Kidney epithelial cell (primary cell): ENCODE measurements around the gene TCF7L2. TPM values are rescaled to one million over a fixed set of nuclear protein-coding genes. Genes with fewer than 3 reads are reported as not detected.

Source experiments
- DNase-seq: peaks from one replicate; pipeline ENCODE4 v3.0.0-alpha.2; 2010; ENCODE audit warnings: low read depth
- H3K27me3 ChIP-seq: 2 replicates; pipeline ENCODE4 v1.6.0; 2011; ENCODE audit warnings: low read length; ENCODE audit not compliant: control insufficient read depth, insufficient read depth
- H3K36me3 ChIP-seq: 2 replicates; pipeline ENCODE4 v1.5.1; 2011; ENCODE audit warnings: low read length; ENCODE audit not compliant: control insufficient read depth, insufficient read depth
- H3K4me3 ChIP-seq: 2 replicates; pipeline ENCODE4 v1.5.1; 2011; ENCODE audit warnings: low read depth, mild to moderate bottlenecking, control low read depth, low read length
- total RNA-seq: library from RNA; depleted of rRNA; stranded (reverse); fragments of >200 nt; gene quantifications from 2 replicates; pipeline ENCODE4 v1.2.3, GENCODE V29; 2015
- TF ChIP-seq, protein P1 (sequence below): IDR thresholded peaks from 2 replicates; pipeline ENCODE4 v1.5.1; 2011; ENCODE audit warnings: mild to moderate bottlenecking, moderate library complexity, low read length, control low read depth, inconsistent platforms; ENCODE audit not compliant: insufficient read depth, poor library complexity, severe bottlenecking

The TCF7L2 gene
- total RNA-seq, 1 donor from 2014 or later, result 3.4 TPM

DNA sequence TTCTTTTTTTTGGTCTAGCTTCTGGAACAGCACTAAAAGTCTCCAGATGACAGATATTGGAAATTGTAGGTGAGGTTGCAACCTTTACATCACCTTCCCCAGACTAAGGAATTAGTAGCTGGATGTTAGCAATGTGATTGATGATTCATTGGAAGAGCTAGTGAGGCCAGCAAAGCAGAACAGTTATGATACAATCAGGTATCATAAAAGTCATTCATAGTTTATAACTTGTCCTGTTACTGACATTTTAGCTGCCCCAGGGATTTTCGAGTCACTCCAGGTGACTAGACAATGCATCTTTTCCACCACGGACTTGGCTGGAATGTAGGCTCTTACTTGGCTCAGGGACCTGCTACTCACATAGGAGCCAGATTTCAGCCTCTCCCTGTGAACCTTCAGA lies 15.9 kb upstream of the TCF7L2 start:
- TF ChIP-seq, protein P1, sequence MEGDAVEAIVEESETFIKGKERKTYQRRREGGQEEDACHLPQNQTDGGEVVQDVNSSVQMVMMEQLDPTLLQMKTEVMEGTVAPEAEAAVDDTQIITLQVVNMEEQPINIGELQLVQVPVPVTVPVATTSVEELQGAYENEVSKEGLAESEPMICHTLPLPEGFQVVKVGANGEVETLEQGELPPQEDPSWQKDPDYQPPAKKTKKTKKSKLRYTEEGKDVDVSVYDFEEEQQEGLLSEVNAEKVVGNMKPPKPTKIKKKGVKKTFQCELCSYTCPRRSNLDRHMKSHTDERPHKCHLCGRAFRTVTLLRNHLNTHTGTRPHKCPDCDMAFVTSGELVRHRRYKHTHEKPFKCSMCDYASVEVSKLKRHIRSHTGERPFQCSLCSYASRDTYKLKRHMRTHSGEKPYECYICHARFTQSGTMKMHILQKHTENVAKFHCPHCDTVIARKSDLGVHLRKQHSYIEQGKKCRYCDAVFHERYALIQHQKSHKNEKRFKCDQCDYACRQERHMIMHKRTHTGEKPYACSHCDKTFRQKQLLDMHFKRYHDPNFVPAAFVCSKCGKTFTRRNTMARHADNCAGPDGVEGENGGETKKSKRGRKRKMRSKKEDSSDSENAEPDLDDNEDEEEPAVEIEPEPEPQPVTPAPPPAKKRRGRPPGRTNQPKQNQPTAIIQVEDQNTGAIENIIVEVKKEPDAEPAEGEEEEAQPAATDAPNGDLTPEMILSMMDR, result no peak
- Histone ChIP-seq H3K36me3 (no peaks in the 10 kb centered on the region), H3K27me3 (no peaks in the 10 kb centered on the region), H3K4me3 (no peak overlapping the region)
- DNase-seq, result no peak

DNA sequence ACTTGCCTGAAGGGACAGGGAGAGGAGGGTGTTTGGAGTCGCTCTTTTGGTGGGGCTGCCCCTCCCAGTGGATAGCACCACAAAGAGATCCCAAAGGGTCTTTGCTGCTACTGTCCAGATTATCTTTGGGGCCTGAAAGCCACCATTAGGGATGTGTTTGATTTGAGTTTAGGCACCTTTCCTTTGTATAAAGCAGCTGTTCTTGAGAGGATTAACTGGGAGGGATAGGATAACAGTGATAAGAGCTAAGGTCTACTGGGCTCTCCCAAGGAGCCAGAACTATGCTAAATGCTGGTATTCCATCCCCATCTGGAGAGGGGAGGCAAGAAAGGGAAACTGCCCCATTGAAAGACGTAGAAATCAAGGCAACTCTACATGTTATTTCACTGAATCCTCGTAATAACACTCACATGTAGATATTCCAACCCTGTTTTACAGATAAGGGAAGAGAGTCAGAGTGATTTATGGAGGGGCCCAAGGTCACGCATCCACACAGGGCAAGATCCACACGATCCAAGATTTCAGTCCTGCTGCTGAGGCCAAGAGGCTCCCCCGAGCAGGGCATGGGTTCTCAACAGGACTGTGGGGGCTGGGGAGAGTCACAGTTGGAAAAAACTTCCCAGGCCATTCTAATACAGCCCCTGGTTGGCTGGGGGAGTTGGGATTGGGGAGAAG lies 11.1 kb upstream of the TCF7L2 start:
- no peaks in the 10 kb centered on the region for H3K27me3 ChIP-seq
- TF ChIP-seq, protein P1, result no peak
- H3K36me3 ChIP-seq, result no peaks in the 10 kb centered on the region
- no peak overlapping the region for H3K4me3 ChIP-seq
- DNase-seq, result no peak

DNA sequence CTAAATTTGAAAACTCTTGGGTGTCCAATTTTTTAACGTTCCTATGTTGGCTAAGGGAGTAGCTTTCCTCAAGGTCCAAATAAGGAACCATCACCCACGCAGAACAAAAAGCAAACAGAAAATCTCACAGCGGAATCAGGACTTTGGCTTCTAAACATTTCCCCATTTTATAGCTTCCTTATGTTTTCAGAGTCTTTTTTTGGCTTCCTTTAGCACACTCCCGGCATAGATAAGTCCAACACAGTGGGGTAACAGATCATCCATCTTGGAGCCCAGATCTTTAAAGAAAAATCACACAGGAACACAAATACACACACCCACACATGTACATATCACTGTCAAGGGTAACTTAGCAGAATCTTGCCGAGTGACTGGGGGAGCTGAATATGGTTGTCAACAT lies 4.2 kb upstream of the TCF7L2 start:
- Histone ChIP-seq H3K4me3 (no peak overlapping the region), H3K36me3 (no peaks in the 10 kb centered on the region), H3K27me3 (no peaks in the 10 kb centered on the region)
- TF ChIP-seq, protein P1, result no peak
- DNase-seq, result no peak

DNA sequence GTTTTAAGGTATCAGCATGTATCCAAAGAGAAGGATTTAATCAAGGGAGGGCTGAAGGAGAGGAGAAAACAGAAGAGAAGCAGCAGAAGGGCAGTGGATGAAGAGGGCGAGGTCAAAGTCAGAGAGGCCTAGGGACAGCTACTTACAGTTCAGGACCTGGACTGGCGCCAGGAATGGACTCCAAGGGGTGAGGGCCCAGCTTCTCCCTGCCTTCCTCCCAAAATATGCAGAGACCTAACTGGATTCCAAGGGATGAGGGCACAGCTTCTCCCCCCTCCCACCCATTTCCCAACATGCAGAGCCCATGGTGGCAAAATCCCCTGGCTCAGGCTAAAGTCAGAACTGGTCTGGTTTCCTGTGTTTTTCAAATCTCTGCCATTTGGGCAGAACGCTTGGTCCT lies 3.4 kb upstream of the TCF7L2 start:
- H3K4me3 ChIP-seq, result no peak overlapping the region
- H3K36me3 ChIP-seq, result no peaks in the 10 kb centered on the region
- no peaks in the 10 kb centered on the region for H3K27me3 ChIP-seq
- no peak for DNase-seq
- TF ChIP-seq, protein P1, result no peak

DNA sequence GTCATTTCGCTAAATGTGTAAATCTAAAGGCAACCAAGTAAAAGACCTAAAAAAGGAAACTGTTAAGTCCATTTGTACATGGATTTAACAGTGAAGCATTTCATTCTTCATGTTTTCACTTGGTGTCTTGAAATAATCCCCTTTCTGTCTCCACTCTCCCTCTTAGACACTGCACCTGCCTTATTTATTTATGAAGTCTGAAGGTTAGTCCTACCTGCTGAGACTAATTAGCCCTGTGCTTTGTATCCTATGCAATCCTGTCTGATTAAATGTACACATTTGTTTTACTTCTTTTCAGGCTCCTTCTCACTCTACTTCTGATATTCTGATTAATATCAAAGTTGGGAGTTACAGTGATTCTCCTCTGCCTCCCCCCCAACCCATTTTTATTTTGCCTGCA lies 1.9 kb upstream of the TCF7L2 start:
- TF ChIP-seq, protein P1, result no peak
- H3K36me3 ChIP-seq, result no peaks in the 10 kb centered on the region
- H3K27me3 ChIP-seq, result no peaks in the 10 kb centered on the region
- no peak for DNase-seq
- H3K4me3 ChIP-seq, result no peak overlapping the region
